Mesodermal cell (in vitro differentiated cells): ENCODE data around the gene ARHGAP18.

ENCODE experiments used
- H3K27ac ChIP-seq: 2 replicates; pipeline ENCODE4 v1.7.0; 2013; ENCODE audit warnings: mild to moderate bottlenecking, low read depth, low read length, moderate library complexity; ENCODE audit not compliant: severe bottlenecking
- H3K36me3 ChIP-seq: 2 replicates; pipeline ENCODE4 v1.7.1; 2013; ENCODE audit warnings: mild to moderate bottlenecking, low read length, moderate library complexity; ENCODE audit not compliant: control insufficient read depth, insufficient read depth
- H3K4me1 ChIP-seq: one replicate; pipeline ENCODE4 v1.7.1; 2013; ENCODE audit warnings: mild to moderate bottlenecking, low read length; ENCODE audit not compliant: insufficient read depth, control insufficient read depth, poor library complexity, severe bottlenecking
- H3K4me3 ChIP-seq: 2 replicates; pipeline ENCODE4 v1.7.0; 2013; ENCODE audit warnings: low read length, control low read depth, mild to moderate bottlenecking; ENCODE audit not compliant: insufficient read depth, poor library complexity, severe bottlenecking; ENCODE audit errors: extremely low read depth
- H3K9me3 ChIP-seq: 2 replicates; pipeline ENCODE4 v1.7.1; 2013; ENCODE audit warnings: mild to moderate bottlenecking, low read length, moderate library complexity; ENCODE audit not compliant: control insufficient read depth
- WGBS, 2 experiments: methylation state at CpG; one replicate each; pipeline ENCODE4 v1.1.5; 2013; ENCODE audit warnings: missing lambda C conversion rate in 2 of 2; ENCODE audit not compliant: insufficient coverage in 2 of 2; 5-methylcytosine and 5-hydroxymethylcytosine counted together

Gene ARHGAP18

GRCh38 chr6:129601323-129601722 lies 108.7 kb downstream of the ARHGAP18 start:
- Histone ChIP-seq H3K9me3 (no peaks in the 10 kb centered on the region), H3K4me3 (no peak overlapping the region), H3K4me1 (no peaks in the 10 kb centered on the region), H3K27ac (no peak overlapping the region), H3K36me3 (no peaks in the 10 kb centered on the region)
- 82 to 100% methylated on average over 2 to 3 of the region's 3 CpGs for WGBS, 2 experiments

- no peak overlapping the region for H3K4me3 ChIP-seq
- H3K4me1 ChIP-seq = no peaks in the 10 kb centered on the region
- H3K36me3 ChIP-seq = no peaks in the 10 kb centered on the region
- no peaks in the 10 kb centered on the region for H3K9me3 ChIP-seq
- 31 to 66% methylated on average over 2 to 4 of the region's 5 CpGs for WGBS, 2 experiments
- no peak overlapping the region for H3K27ac ChIP-seq
Measured at GRCh38 chr6:129599467-129599866, 110.5 kb downstream of the ARHGAP18 start.

GRCh38 chr6:129598244-129599187 lies 111.5 kb downstream of the ARHGAP18 start:
- H3K36me3 ChIP-seq = no peaks in the 10 kb centered on the region
- no peak overlapping the region for H3K4me3 ChIP-seq
- no peaks in the 10 kb centered on the region for H3K9me3 ChIP-seq
- no peak overlapping the region for H3K27ac ChIP-seq
- no CpG with 5 or more reads among the region's 6 CpGs for WGBS, 2 experiments
- no peaks in the 10 kb centered on the region for H3K4me1 ChIP-seq

- Histone ChIP-seq H3K27ac (no peak overlapping the region), H3K4me1 (no peaks in the 10 kb centered on the region), H3K9me3 (no peaks in the 10 kb centered on the region), H3K36me3 (no peaks in the 10 kb centered on the region), H3K4me3 (no peak overlapping the region)
- 91 to 92% methylated on average over 4 of the region's 5 CpGs for WGBS, 2 experiments
Measured at GRCh38 chr6:129597023-129597713, 112.8 kb downstream of the ARHGAP18 start.

DNA sequence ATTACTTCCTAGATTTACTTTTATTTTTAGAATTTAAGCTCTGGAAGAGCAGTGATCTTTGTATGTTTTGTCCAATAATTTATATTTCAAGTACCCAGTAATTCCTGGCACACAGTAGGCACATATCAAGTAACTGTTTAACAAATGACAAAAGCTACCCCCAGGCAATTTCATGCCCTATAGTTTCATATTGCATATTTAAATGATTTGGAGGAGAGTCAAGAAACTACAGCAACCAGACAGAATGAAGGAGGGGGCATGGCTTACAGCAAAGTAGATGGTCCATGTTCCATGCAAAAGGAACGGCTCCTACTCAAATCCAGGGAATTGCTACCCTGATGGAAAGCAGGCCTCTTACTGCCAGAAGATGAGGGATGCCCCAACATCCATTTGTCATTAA lies 113.5 kb downstream of the ARHGAP18 start:
- no peak overlapping the region for H3K27ac ChIP-seq
- no peaks in the 10 kb centered on the region for H3K9me3 ChIP-seq
- no peaks in the 10 kb centered on the region for H3K36me3 ChIP-seq
- H3K4me3 ChIP-seq = no peak overlapping the region
- 75 to 100% methylated on average over 1 of the region's 1 CpG for WGBS, 2 experiments
- no peaks in the 10 kb centered on the region for H3K4me1 ChIP-seq

- H3K27ac ChIP-seq = no peak overlapping the region
- no peaks in the 10 kb centered on the region for H3K9me3 ChIP-seq
- H3K4me3 ChIP-seq = no peak overlapping the region
- no peaks in the 10 kb centered on the region for H3K36me3 ChIP-seq
- WGBS, 2 experiments = 100% methylated on average over 2 to 3 of the region's 3 CpGs
- H3K4me1 ChIP-seq = no peaks in the 10 kb centered on the region
Measured at GRCh38 chr6:129593233-129593564, 116.8 kb downstream of the ARHGAP18 start.

DNA sequence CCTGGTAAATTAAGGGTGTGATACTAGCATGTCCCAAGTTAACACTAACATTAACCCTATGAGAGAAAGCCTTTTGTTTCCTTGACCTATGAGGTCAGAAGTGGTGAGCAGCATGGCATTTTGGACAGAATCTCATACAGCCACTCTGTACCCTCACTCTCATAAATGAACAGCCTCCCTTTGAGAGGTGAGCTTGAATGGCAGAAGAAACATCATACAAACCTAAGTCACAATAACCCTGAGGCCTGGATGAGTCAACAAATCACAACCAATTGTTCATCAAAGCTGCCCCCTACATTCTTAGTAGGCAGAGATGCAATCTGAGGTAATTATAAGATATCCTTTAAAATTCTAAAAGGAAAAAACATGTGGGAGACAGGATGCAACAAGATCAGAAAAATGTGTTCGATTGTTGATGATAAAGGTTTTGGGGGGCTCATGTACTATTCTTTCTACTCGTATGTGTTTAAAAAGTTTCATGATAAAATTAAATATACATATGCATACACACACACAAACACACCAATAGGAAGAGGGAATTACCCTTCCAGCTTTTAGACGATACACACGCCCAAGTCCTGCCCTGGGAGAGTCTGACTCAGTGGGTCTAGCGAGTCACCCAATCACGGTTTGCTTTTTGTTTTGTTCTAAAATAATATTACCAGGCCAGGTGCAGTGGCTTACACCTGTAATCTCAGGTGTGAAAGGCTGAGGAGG lies 117.3 kb downstream of the ARHGAP18 start:
- Histone ChIP-seq H3K36me3 (no peaks in the 10 kb centered on the region), H3K27ac (no peak overlapping the region), H3K4me3 (no peak overlapping the region), H3K4me1 (no peaks in the 10 kb centered on the region), H3K9me3 (no peaks in the 10 kb centered on the region)
- 100% methylated on average over 2 of the region's 6 CpGs; no CpG with 5 or more reads in 1 of the 2 experiments for WGBS, 2 experiments

GRCh38 chr6:129590408-129591022 lies 119.5 kb downstream of the ARHGAP18 start:
- H3K4me1 ChIP-seq = no peaks in the 10 kb centered on the region
- H3K27ac ChIP-seq = no peak overlapping the region
- no peaks in the 10 kb centered on the region for H3K9me3 ChIP-seq
- WGBS, 2 experiments = 88 to 100% methylated on average over 1 to 2 of the region's 4 CpGs
- no peaks in the 10 kb centered on the region for H3K36me3 ChIP-seq
- no peak overlapping the region for H3K4me3 ChIP-seq

DNA sequence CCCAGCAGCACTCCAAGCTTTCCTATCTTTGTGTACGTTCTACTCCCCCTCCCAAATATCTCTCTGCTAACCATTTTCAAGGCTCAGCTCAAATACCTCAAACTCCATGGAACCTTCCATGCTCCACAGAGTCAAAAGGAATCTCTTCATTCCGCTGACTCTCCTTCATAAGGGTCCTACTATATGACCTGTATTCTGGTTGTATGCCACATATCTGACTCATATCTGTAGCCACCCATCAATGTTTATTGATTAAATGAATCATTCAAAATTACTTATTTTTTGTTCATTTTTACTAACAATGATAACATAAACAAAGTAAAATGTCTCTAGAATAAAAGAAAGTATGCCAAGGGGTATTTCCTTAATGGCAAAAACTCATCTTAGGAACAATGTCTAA lies 123.2 kb downstream of the ARHGAP18 start:
- Histone ChIP-seq H3K27ac (no peak overlapping the region), H3K4me1 (no peaks in the 10 kb centered on the region), H3K9me3 (no peaks in the 10 kb centered on the region), H3K4me3 (no peak overlapping the region), H3K36me3 (no peaks in the 10 kb centered on the region)
- WGBS, 2 experiments = 90 to 100% methylated on average over 1 to 2 of the region's 2 CpGs

- Histone ChIP-seq H3K36me3 (no peaks in the 10 kb centered on the region), H3K4me3 (no peak overlapping the region), H3K4me1 (no peaks in the 10 kb centered on the region), H3K27ac (no peak overlapping the region), H3K9me3 (no peaks in the 10 kb centered on the region)
- WGBS, 2 experiments = 92 to 100% methylated on average over 2 to 3 of the region's 7 CpGs
Measured at GRCh38 chr6:129583866-129584265, 126.1 kb downstream of the ARHGAP18 start.
